ENCODE measurements around the gene CCDC90B.
"Not testable (repeated sequence)": the region's sequence is repeated elsewhere in the genome, so short reads cannot be mapped to it uniquely, and the experiment has no call there.

The CCDC90B gene

GRCh38 chr11:83285771-83286528 is at the start of gene CCDC90B:
TSS of gene CCDC90B (minus strand) at chr11:83286367. CDS start at chr11:83285972, 395 bp downstream.
- peak; percentile 69 for DNase-seq (ENCODE audit: low spot score)

- DNase-seq (ENCODE audit: low spot score), result no peak
Observed at GRCh38 chr11:83335446-83336070, 49.4 kb upstream of the CCDC90B start.

- DNase-seq (ENCODE audit: low spot score), result no peak
Observed at GRCh38 chr11:83330303-83330702, 44.1 kb upstream of the CCDC90B start.

- DNase-seq (ENCODE audit: low spot score), result no peak
Observed at GRCh38 chr11:83326326-83326725, 40.2 kb upstream of the CCDC90B start.

- DNase-seq (ENCODE audit: low spot score), result no peak
Observed at GRCh38 chr11:83319346-83319745, 33.2 kb upstream of the CCDC90B start.

- DNase-seq (ENCODE audit: low spot score), result no peak
Observed at GRCh38 chr11:83318931-83319330, 32.8 kb upstream of the CCDC90B start.

GRCh38 chr11:83317757-83318690 is 31.9 kb upstream of the CCDC90B start:
- no peak for DNase-seq (ENCODE audit: low spot score)

- DNase-seq (ENCODE audit: low spot score), result not testable (repeated sequence)
Observed at GRCh38 chr11:83316897-83317268, 30.7 kb upstream of the CCDC90B start.

GRCh38 chr11:83316143-83316896 is 30.2 kb upstream of the CCDC90B start:
- not testable (repeated sequence) for DNase-seq (ENCODE audit: low spot score)

GRCh38 chr11:83312430-83312829 is 26.3 kb upstream of the CCDC90B start:
- DNase-seq (ENCODE audit: low spot score), result no peak

- no peak for DNase-seq (ENCODE audit: low spot score)
Observed at GRCh38 chr11:83311701-83312100, 25.5 kb upstream of the CCDC90B start.

- no peak for DNase-seq (ENCODE audit: low spot score)
Observed at GRCh38 chr11:83310718-83311117, 24.6 kb upstream of the CCDC90B start.

- DNase-seq (ENCODE audit: low spot score), result not testable (repeated sequence)
Observed at GRCh38 chr11:83308536-83308935, 22.4 kb upstream of the CCDC90B start.

GRCh38 chr11:83306200-83307080 is 20.3 kb upstream of the CCDC90B start:
- DNase-seq (ENCODE audit: low spot score), result no peak

GRCh38 chr11:83303316-83303715 is 17.1 kb upstream of the CCDC90B start:
- no peak for DNase-seq (ENCODE audit: low spot score)

GRCh38 chr11:83302151-83302550 is 16.0 kb upstream of the CCDC90B start:
- DNase-seq (ENCODE audit: low spot score), result no peak

GRCh38 chr11:83299681-83300080 is 13.5 kb upstream of the CCDC90B start:
- DNase-seq (ENCODE audit: low spot score), result no peak

- DNase-seq (ENCODE audit: low spot score), result no peak
Observed at GRCh38 chr11:83294208-83294607, 8.0 kb upstream of the CCDC90B start.

- no peak for DNase-seq (ENCODE audit: low spot score)
Observed at GRCh38 chr11:83293457-83293774, 7.2 kb upstream of the CCDC90B start.

GRCh38 chr11:83292709-83293456 is 6.7 kb upstream of the CCDC90B start:
- peak; percentile 42 for DNase-seq (ENCODE audit: low spot score)

Measured in HuH-7 (cell line).